ENCODE measurements around the gene MYCN.

DNA sequence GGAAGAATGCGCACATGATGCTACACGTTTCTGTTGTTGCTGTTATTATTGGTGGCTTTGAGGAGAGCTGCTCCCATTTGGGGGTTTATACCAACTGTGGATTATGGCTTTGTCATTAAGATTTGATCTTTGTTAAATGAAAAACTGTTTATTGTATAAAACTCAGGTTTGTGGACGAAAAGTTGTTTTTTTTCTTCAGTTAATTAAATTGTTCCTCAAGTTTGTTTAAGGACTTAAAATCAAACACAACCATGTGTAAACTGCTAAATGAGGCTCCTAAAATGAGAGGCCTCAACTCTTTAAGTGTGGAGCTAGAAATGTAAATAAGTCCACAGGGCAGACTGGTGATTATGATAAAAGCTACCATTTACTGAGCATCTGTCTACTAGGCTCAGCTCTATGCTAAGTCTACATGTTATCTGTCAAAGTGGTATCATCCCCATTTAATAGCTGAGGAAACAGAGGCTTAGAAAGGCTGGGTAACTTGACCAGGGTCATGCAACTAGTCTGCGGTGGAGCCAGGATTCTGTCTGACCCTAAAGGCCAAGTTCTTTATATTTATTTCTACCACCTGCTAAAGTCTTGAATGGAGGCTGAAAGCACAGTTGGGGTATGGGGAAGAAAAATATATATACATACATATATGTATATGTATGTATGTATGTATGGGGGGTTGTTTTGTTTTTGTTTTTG is 4.1 kb downstream of the MYCN start:
- TF ChIP-seq CTCF (IDR thresholded peaks at IDR 0.05; ENCODE audit: poor library complexity) (no peak), EZH2 (IDR thresholded peaks at IDR 0.05; ENCODE audit: borderline replicate concordance) (no peak), EZH2phosphoT487 (IDR thresholded peaks at IDR 0.05; ENCODE audit: low read depth, severe bottlenecking, unreplicated experiment) (no peak)
